Tibial nerve (tissue), 4 donors: ENCODE measurements around the gene TFPI2. TPM values are rescaled to one million over a fixed set of nuclear protein-coding genes. Genes with fewer than 3 reads are reported as not detected.

Experiments
- DNase-seq, 2 donors: peaks; one replicate each; pipeline ENCODE4 v3.0.0-alpha.2; 2019; ENCODE audit warnings: low spot score in 2 of 2
- H3K27ac ChIP-seq, 4 donors: fragments of 200-600 bp; sonication (generic) in 3 of 4; one replicate each; pipeline ENCODE4 v1.5.1; 2017 to 2019; ENCODE audit warnings: mild to moderate bottlenecking in 1 of 4
- H3K27me3 ChIP-seq, 2 donors: fragments of 200-600 bp; sonication (generic) in 1 of 2; one replicate each; pipeline versions ENCODE4 v1.5.1 to v1.6.0; 2017 to 2019
- H3K36me3 ChIP-seq, 3 donors: fragments of 200-600 bp; sonication (generic); one replicate each; pipeline ENCODE4 v1.5.1; 2018 to 2019
- H3K4me1 ChIP-seq, 4 donors: fragments of 200-600 bp; sonication (generic) in 3 of 4; one replicate each; pipeline ENCODE4 v1.5.1; 2017 to 2019
- H3K4me3 ChIP-seq, 4 donors: fragments of 200-600 bp; sonication (generic) in 3 of 4; one replicate each; pipeline ENCODE4 v1.5.1; 2017 to 2019; ENCODE audit warnings: mild to moderate bottlenecking in 1 of 4, moderate library complexity in 1 of 4
- H3K9me3 ChIP-seq, 4 donors: fragments of 200-600 bp; sonication (generic) in 3 of 4; one replicate each; pipeline ENCODE4 v1.5.1; 2017 to 2019
- CTCF ChIP-seq, 5 experiments: fragments of 200-600 bp in 3 of 5; fragments of 450-650 bp in 2 of 5; sonication (generic) in 3 of 5; IDR thresholded peaks; one replicate each; pipeline ENCODE4 v1.5.1; 2016 to 2019; ENCODE audit warnings: antibody characterized with exemption in 5 of 5, mild to moderate bottlenecking in 3 of 5, moderate library complexity in 2 of 5
- EP300 ChIP-seq, 2 donors: sonication (generic); formaldehyde crosslinking; IDR thresholded peaks; one replicate each; pipeline ENCODE4 v1.6.1; 2017; ENCODE audit warnings: antibody characterized with exemption in 2 of 2, mild to moderate bottlenecking in 1 of 2
- POLR2A ChIP-seq, 2 donors: fragments of 450-650 bp; IDR thresholded peaks; one replicate each; pipeline ENCODE4 v1.6.1; 2017; ENCODE audit warnings: antibody characterized with exemption in 2 of 2, mild to moderate bottlenecking in 2 of 2, moderate library complexity in 2 of 2
- WGBS, 2 donors: methylation state at CpG; one replicate each; pipeline ENCODE4 v1.1.5; 2018; 5-methylcytosine and 5-hydroxymethylcytosine counted together
- total RNA-seq, 4 donors: library from RNA; depleted of rRNA; stranded (reverse); fragments of >200 nt; gene quantifications; one replicate each; pipeline ENCODE4 v1.1.0, GENCODE V29; 2016

TFPI2 gene
- total RNA-seq, 4 donors from 2014 or later: 0.44 to 4.0 (median 1.8) TPM; not detected in 1

- Histone ChIP-seq H3K36me3 (no peaks in the 10 kb centered on the region), H3K27ac (no peak overlapping the region), H3K4me3 (no peak overlapping the region), H3K4me1 (no peaks in the 10 kb centered on the region), H3K27me3 (no peaks in the 10 kb centered on the region), H3K9me3 (no peaks in the 10 kb centered on the region)
- TF ChIP-seq CTCF (IDR thresholded peaks at IDR 0.05) (peak; percentile 56 to 78 (median 68)), POLR2A (IDR thresholded peaks at IDR 0.05) (no peak)
- WGBS, 2 donors: 97 to 100% methylated on average over 1 of the region's 1 CpG
- DNase-seq: no peak
These were observed 12.3 kb upstream of the TFPI2 start for GRCh38 chr7:93902777-93903423.

GRCh38 chr7:93897680-93898079, 7.1 kb upstream of the TFPI2 start:
- Histone ChIP-seq H3K9me3 (no peaks in the 10 kb centered on the region), H3K27me3 (no peaks in the 10 kb centered on the region), H3K27ac (no peak overlapping the region), H3K4me3 (no peak overlapping the region), H3K4me1 (peaks cover 0 to 8% (median 0%) of the 10 kb centered on the region in 4 donors), H3K36me3 (no peaks in the 10 kb centered on the region)
- 67 to 70% methylated on average over 2 of the region's 2 CpGs for WGBS, 2 donors
- no peak for TF ChIP-seq EP300 (IDR thresholded peaks at IDR 0.05)
- TF ChIP-seq CTCF (IDR thresholded peaks at IDR 0.05): no peak
- no peak for TF ChIP-seq POLR2A (IDR thresholded peaks at IDR 0.05)
- no peak for DNase-seq

GRCh38 chr7:93895859-93896600, 5.5 kb upstream of the TFPI2 start:
- DNase-seq: no peak
- Histone ChIP-seq H3K36me3 (no peaks in the 10 kb centered on the region), H3K9me3 (no peaks in the 10 kb centered on the region), H3K27me3 (no peaks in the 10 kb centered on the region), H3K4me1 (peaks cover 0 to 9% (median 0%) of the 10 kb centered on the region in 4 donors), H3K27ac (no peak overlapping the region), H3K4me3 (no peak overlapping the region)
- WGBS, 2 donors: 64 to 77% methylated on average over 4 of the region's 4 CpGs
- TF ChIP-seq POLR2A (IDR thresholded peaks at IDR 0.05) (no peak), CTCF (IDR thresholded peaks at IDR 0.05) (no peak), EP300 (IDR thresholded peaks at IDR 0.05) (no peak)

GRCh38 chr7:93894966-93895640, 4.5 kb upstream of the TFPI2 start:
- Histone ChIP-seq H3K27ac (no peak overlapping the region), H3K4me1 (peaks cover 0 to 18% (median 2%) of the 10 kb centered on the region in 4 donors), H3K27me3 (peaks cover 0 to 7% of the 10 kb centered on the region in 2 donors), H3K36me3 (no peaks in the 10 kb centered on the region), H3K4me3 (no peak overlapping the region), H3K9me3 (no peaks in the 10 kb centered on the region)
- no peak for DNase-seq
- 57 to 76% methylated on average over 3 of the region's 3 CpGs for WGBS, 2 donors
- no peak for TF ChIP-seq EP300 (IDR thresholded peaks at IDR 0.05)
- TF ChIP-seq POLR2A (IDR thresholded peaks at IDR 0.05): no peak
- TF ChIP-seq CTCF (IDR thresholded peaks at IDR 0.05): no peak

- WGBS, 2 donors: 74 to 79% methylated on average over 1 of the region's 1 CpG
- Histone ChIP-seq H3K36me3 (no peaks in the 10 kb centered on the region), H3K27me3 (peaks cover 0 to 12% of the 10 kb centered on the region in 2 donors), H3K4me3 (no peak overlapping the region), H3K9me3 (no peaks in the 10 kb centered on the region), H3K27ac (no peak overlapping the region), H3K4me1 (peaks cover 0 to 25% (median 2%) of the 10 kb centered on the region in 4 donors)
- no peak for DNase-seq
- no peak for TF ChIP-seq POLR2A (IDR thresholded peaks at IDR 0.05)
- TF ChIP-seq CTCF (IDR thresholded peaks at IDR 0.05): no peak
- TF ChIP-seq EP300 (IDR thresholded peaks at IDR 0.05): no peak
These were observed 3.9 kb upstream of the TFPI2 start for GRCh38 chr7:93894426-93894825.
